Right cardiac atrium (tissue), 5 donors: ENCODE data around the gene RALGPS1. TPM values are rescaled to one million over a fixed set of nuclear protein-coding genes. Genes with fewer than 3 reads are reported as not detected.
A peak's percentile ranks its signal among the peaks of the same experiment; 100 is the strongest.

Experiments used
- ATAC-seq, 2 donors: fragments of 200-7000 bp; cut with Tn5 transposase; one replicate each; pipeline versions ENCODE4 v1.8.0 to v1.9.1; 2020; ENCODE audit warnings: moderate library complexity in 2 of 2, mild to moderate bottlenecking in 1 of 2
- DNase-seq, 3 donors: peaks; one replicate each; pipeline ENCODE4 v3.0.0-alpha.2; 2020
- H3K27ac ChIP-seq: one replicate; pipeline ENCODE4 v1.5.1; 2013; ENCODE audit warnings: mild to moderate bottlenecking, low read length, control low read depth, moderate library complexity
- H3K27me3 ChIP-seq: one replicate; pipeline ENCODE4 v1.6.1; 2013; ENCODE audit not compliant: control insufficient read depth, insufficient read depth
- H3K4me1 ChIP-seq: one replicate; pipeline ENCODE4 v1.6.1; 2013; ENCODE audit warnings: low read length; ENCODE audit not compliant: control insufficient read depth, insufficient read depth
- H3K4me3 ChIP-seq: one replicate; pipeline ENCODE4 v1.5.1; 2013; ENCODE audit warnings: low read length, control low read depth
- H3K9me3 ChIP-seq: one replicate; pipeline ENCODE4 v1.6.1; 2013; ENCODE audit warnings: low read length; ENCODE audit not compliant: control insufficient read depth
- WGBS: extraction: QIAGEN DNeasy Blood & Tissue Kit; methylation state at CpG from one replicate; pipeline ENCODE4 v1.1.7; 2013; 5-methylcytosine and 5-hydroxymethylcytosine counted together
- intact Hi-C, 4 donors: fragments of 100-400 bp; cut with DNase I; formaldehyde crosslinking; loops; one replicate each; pipeline versions ENCODE4 v1.11.0 to v1.14.0; 2022 to 2023
- polyA plus RNA-seq: library from polyadenylated mRNA; stranded (reverse); fragments of 200-250 nt; gene quantifications from one replicate; pipeline ENCODE4 v1.2.3, GENCODE V29; 2013
- total RNA-seq, 4 donors: library from RNA; stranded (reverse); fragmentation: NEBNext Ultra II Directional; extraction: Animal tissue kit (Norgen Biotek cat#: 25700); gene quantifications; one replicate each; pipeline ENCODE4 v1.2.1, GENCODE V29; 2021
- donor health status: healthy with polysubstance abuse.
- donor health status: DM: no; HTN: yes; CAD: no.
- donor health status: DM: no; HTN: no; CAD: no.
- donor health status: DM: no; HTN: yes; CAD: no; lungs with severe emphysema.
- donor health status: DM: yes; HTN: yes; CAD: no.

RALGPS1 gene
- total and polyA plus RNA-seq, 5 donors = 10.8 to 19.5 (median 16.3) TPM

- intact Hi-C loops = no loop called here
- Histone ChIP-seq H3K4me1 (peaks cover 13% of the 10 kb centered on the region), H3K27me3 (no peaks in the 10 kb centered on the region), H3K4me3 (no peak overlapping the region), H3K27ac (no peak overlapping the region), H3K9me3 (no peaks in the 10 kb centered on the region)
- 87% methylated on average over 8 of the region's 8 CpGs for WGBS
- ATAC-seq = no peak
- DNase-seq = no peak
Measured at GRCh38 chr9:127118597-127119319, 204.2 kb downstream of the RALGPS1 start.

- no peak for DNase-seq
Measured at GRCh38 chr9:127119320-127119709, 204.7 kb downstream of the RALGPS1 start.

GRCh38 chr9:127121628-127122175 lies 207.1 kb downstream of the RALGPS1 start:
- DNase-seq = no peak
- Histone ChIP-seq H3K27ac (peak overlapping the region; percentile 91), H3K27me3 (no peaks in the 10 kb centered on the region), H3K9me3 (no peaks in the 10 kb centered on the region), H3K4me3 (peak overlapping the region; percentile 56), H3K4me1 (peaks cover 12% of the 10 kb centered on the region)
- ATAC-seq = peak; percentile 4 to 15
- 20% methylated on average over 20 of the region's 20 CpGs for WGBS
- intact Hi-C loops = loop anchor here in 1 of 4 donors (10.0 kb wide), 1 partner anchor 63 kb away; no protein-coding TSS in a partner anchor

More at GRCh38 chr9:127119320-127119709, 204.7 kb downstream of the RALGPS1 start:
- H3K4me3 ChIP-seq = no peak overlapping the region
- intact Hi-C loops = no loop called here
- peaks cover 13% of the 10 kb centered on the region for H3K4me1 ChIP-seq
- no peaks in the 10 kb centered on the region for H3K9me3 ChIP-seq
- WGBS = 86% methylated on average over 4 of the region's 4 CpGs
- ATAC-seq = no peak
- H3K27me3 ChIP-seq = no peaks in the 10 kb centered on the region
- H3K27ac ChIP-seq = no peak overlapping the region

- no peaks in the 10 kb centered on the region for H3K9me3 ChIP-seq
- H3K27ac ChIP-seq = peak within 1 kb of the TSS; percentile 91
- peaks cover 8% of the 10 kb centered on the region for H3K4me1 ChIP-seq
- peak within 1 kb of the TSS; percentile 56 for H3K4me3 ChIP-seq
- ATAC-seq = peak; percentile 96
- WGBS = 4% methylated on average over 43 of the region's 43 CpGs
- DNase-seq = peak; percentile 96 to 98 (median 97)
- intact Hi-C loops = loop anchor here in 1 of 4 donors (10.0 kb wide), 1 partner anchor 62 kb away; no protein-coding TSS in a partner anchor
- no peaks in the 10 kb centered on the region for H3K27me3 ChIP-seq
Measured at GRCh38 chr9:127122176-127123063, 207.8 kb downstream of the RALGPS1 start, which contains the start of gene ANGPTL2. ANGPTL2 (minus strand) TSS chr9:127122635; CDS start chr9:127108731, 13,904 bp downstream.

- DNase-seq (peak in 1 of 3 donors; percentile 76), ATAC-seq (peak in 1 of 2 donors; percentile 1)
- no peaks in the 10 kb centered on the region for H3K9me3 ChIP-seq
- H3K27me3 ChIP-seq = no peaks in the 10 kb centered on the region
- peaks cover 8% of the 10 kb centered on the region for H3K4me1 ChIP-seq
- intact Hi-C loops = loop anchor here in 1 of 4 donors (10.0 kb wide), 1 partner anchor 62 kb away; no protein-coding TSS in a partner anchor
- H3K27ac ChIP-seq = peak overlapping the region; percentile 40
- peak overlapping the region; percentile 56 for H3K4me3 ChIP-seq
- 30% methylated on average over 16 of the region's 16 CpGs for WGBS
Measured at GRCh38 chr9:127123064-127123890, 208.7 kb downstream of the RALGPS1 start.

- ATAC-seq (no peak), DNase-seq (no peak)
- intact Hi-C loops = loop anchor here in 1 of 4 donors (10.0 kb wide), 1 partner anchor 61 kb away; no protein-coding TSS in a partner anchor
- Histone ChIP-seq H3K27me3 (no peaks in the 10 kb centered on the region), H3K4me1 (peaks cover 12% of the 10 kb centered on the region), H3K4me3 (no peak overlapping the region), H3K27ac (no peak overlapping the region), H3K9me3 (no peaks in the 10 kb centered on the region)
- 95% methylated on average over 7 of the region's 7 CpGs for WGBS
Measured at GRCh38 chr9:127124111-127124531, 209.5 kb downstream of the RALGPS1 start.

- ATAC-seq (no peak), DNase-seq (no peak)
- H3K4me3 ChIP-seq = no peak overlapping the region
- H3K27ac ChIP-seq = no peak overlapping the region
- H3K27me3 ChIP-seq = no peaks in the 10 kb centered on the region
- H3K4me1 ChIP-seq = peaks cover 15% of the 10 kb centered on the region
- H3K9me3 ChIP-seq = no peaks in the 10 kb centered on the region
- intact Hi-C loops = loop anchor here in 1 of 4 donors (10.0 kb wide), 1 partner anchor 60 kb away; no protein-coding TSS in a partner anchor
- WGBS = 98% methylated on average over 2 of the region's 2 CpGs
Measured at GRCh38 chr9:127124792-127125191, 210.2 kb downstream of the RALGPS1 start.

- DNase-seq = no peak
- 76% methylated on average over 1 of the region's 1 CpG for WGBS
- no peak for ATAC-seq
- no peak overlapping the region for H3K4me3 ChIP-seq
- H3K4me1 ChIP-seq = peaks cover 15% of the 10 kb centered on the region
- intact Hi-C loops = loop anchor here in 1 of 4 donors (10.0 kb wide), 1 partner anchor 58 kb away; no protein-coding TSS in a partner anchor
- H3K27me3 ChIP-seq = no peaks in the 10 kb centered on the region
- H3K9me3 ChIP-seq = no peaks in the 10 kb centered on the region
- no peak overlapping the region for H3K27ac ChIP-seq
Measured at GRCh38 chr9:127126971-127127370, 212.4 kb downstream of the RALGPS1 start.

GRCh38 chr9:127128341-127129072 lies 213.9 kb downstream of the RALGPS1 start:
- DNase-seq (peak; percentile 87 to 92 (median 88)), ATAC-seq (peak; percentile 84 to 89)
- intact Hi-C loops = loop anchor here in 1 of 4 donors (10.0 kb wide), 1 partner anchor 56 kb away; no protein-coding TSS in a partner anchor
- Histone ChIP-seq H3K9me3 (no peaks in the 10 kb centered on the region), H3K4me3 (no peak overlapping the region), H3K27me3 (no peaks in the 10 kb centered on the region), H3K4me1 (peaks cover 13% of the 10 kb centered on the region), H3K27ac (peak overlapping the region; percentile 97)
- WGBS = 44% methylated on average over 9 of the region's 9 CpGs
